NCI-H2227 treated with DMSO at 0.1 percent for 48 hours (cell line): ENCODE measurements around the gene GARIN6.
"Not testable (repeated sequence)": the region's sequence is repeated elsewhere in the genome, so short reads cannot be mapped to it uniquely, and the experiment has no call there.

ENCODE experiments used
- DNase-seq: peaks from one replicate; lab custom pipeline; 2025; lab: John Stamatoyannopoulos, UW

GARIN6 gene

GRCh38 chr12:99647453-99647852 lies at the start of gene GARIN6:
Gene GARIN6, plus strand, starts transcription at chr12:99647753. Its CDS starts 422 bp downstream, at chr12:99648175.
- DNase-seq, result no peak

GRCh38 chr12:99598785-99599184 lies 48.8 kb upstream of the GARIN6 start:
- no peak for DNase-seq

- peak; percentile 20 for DNase-seq
Measured at GRCh38 chr12:99600388-99600787, 47.2 kb upstream of the GARIN6 start.

GRCh38 chr12:99609455-99610181 lies 37.9 kb upstream of the GARIN6 start:
- DNase-seq, result no peak

- DNase-seq, result no peak
Measured at GRCh38 chr12:99611117-99611516, 36.4 kb upstream of the GARIN6 start.

GRCh38 chr12:99611599-99611998 lies 36.0 kb upstream of the GARIN6 start:
- no peak for DNase-seq

- DNase-seq, result no peak
Measured at GRCh38 chr12:99618657-99619056, 28.9 kb upstream of the GARIN6 start.

- DNase-seq, result no peak
Measured at GRCh38 chr12:99619389-99620158, 28.0 kb upstream of the GARIN6 start.

GRCh38 chr12:99620159-99620479 lies 27.4 kb upstream of the GARIN6 start:
- DNase-seq, result no peak

- DNase-seq, result not testable (repeated sequence)
Measured at GRCh38 chr12:99624591-99624990, 23.0 kb upstream of the GARIN6 start.

GRCh38 chr12:99627459-99627858 lies 20.1 kb upstream of the GARIN6 start:
- DNase-seq, result no peak

GRCh38 chr12:99644629-99645028 lies 2.9 kb upstream of the GARIN6 start:
- no peak for DNase-seq

- DNase-seq, result no peak
Measured at GRCh38 chr12:99648183-99648582, 630 bp downstream of the GARIN6 start.

- DNase-seq, result no peak
Measured at GRCh38 chr12:99649551-99649950, 2.0 kb downstream of the GARIN6 start.

GRCh38 chr12:99658671-99659349 lies 11.3 kb downstream of the GARIN6 start:
- DNase-seq, result peak; percentile 32

GRCh38 chr12:99670635-99671034 lies 23.1 kb downstream of the GARIN6 start:
- DNase-seq, result no peak

GRCh38 chr12:99680276-99680675 lies 32.7 kb downstream of the GARIN6 start:
- DNase-seq, result no peak

- no peak for DNase-seq
Measured at GRCh38 chr12:99686142-99686541, 38.6 kb downstream of the GARIN6 start.

GRCh38 chr12:99695050-99695449 lies 47.5 kb downstream of the GARIN6 start:
- DNase-seq, result no peak
